Measurements from ENCODE around the gene CDKL4.
"Not testable (repeated sequence)": the region's sequence is repeated elsewhere in the genome, so short reads cannot be mapped to it uniquely, and the experiment has no call there.

Gene CDKL4

GRCh38 chr2:39243469-39244123, at the start of gene CDKL4:
CDKL4 (minus strand) TSS chr2:39243970.
- DNase-seq: peak; percentile 17

GRCh38 chr2:39290433-39290832, 46.7 kb upstream of the CDKL4 start:
- DNase-seq: no peak

- DNase-seq: peak; percentile 11
Measured at GRCh38 chr2:39289609-39290008, 45.8 kb upstream of the CDKL4 start.

GRCh38 chr2:39283561-39283960, 39.8 kb upstream of the CDKL4 start:
- no peak for DNase-seq

- DNase-seq: no peak
Measured at GRCh38 chr2:39281391-39281790, 37.6 kb upstream of the CDKL4 start.

GRCh38 chr2:39275016-39275415, 31.2 kb upstream of the CDKL4 start:
- DNase-seq: peak; percentile 7

- no peak for DNase-seq
Measured at GRCh38 chr2:39269941-39270340, 26.2 kb upstream of the CDKL4 start.

GRCh38 chr2:39266916-39267434, 23.2 kb upstream of the CDKL4 start:
- no peak for DNase-seq

GRCh38 chr2:39266139-39266805, 22.5 kb upstream of the CDKL4 start:
- DNase-seq: no peak

GRCh38 chr2:39265315-39265714, 21.5 kb upstream of the CDKL4 start:
- DNase-seq: no peak

GRCh38 chr2:39264733-39265132, 21.0 kb upstream of the CDKL4 start:
- DNase-seq: no peak

GRCh38 chr2:39260087-39260486, 16.3 kb upstream of the CDKL4 start:
- no peak for DNase-seq

- no peak for DNase-seq
Measured at GRCh38 chr2:39256040-39256439, 12.3 kb upstream of the CDKL4 start.

- DNase-seq: no peak
Measured at GRCh38 chr2:39252888-39253518, 9.2 kb upstream of the CDKL4 start.

- no peak for DNase-seq
Measured at GRCh38 chr2:39247512-39248043, 3.8 kb upstream of the CDKL4 start.

GRCh38 chr2:39246382-39246980, 2.7 kb upstream of the CDKL4 start:
- DNase-seq: no peak

GRCh38 chr2:39244963-39245625, 1.3 kb upstream of the CDKL4 start:
- peak; percentile 33 for DNase-seq

GRCh38 chr2:39244241-39244862, 582 bp upstream of the CDKL4 start:
- not testable (repeated sequence) for DNase-seq

- no peak for DNase-seq
Measured at GRCh38 chr2:39241588-39241987, 2.2 kb downstream of the CDKL4 start.

GRCh38 chr2:39240758-39241157, 3.0 kb downstream of the CDKL4 start:
- DNase-seq: no peak

GRCh38 chr2:39234754-39235153, 9.0 kb downstream of the CDKL4 start:
- no peak for DNase-seq

GRCh38 chr2:39232141-39232540, 11.6 kb downstream of the CDKL4 start:
- peak; percentile 10 for DNase-seq
